Liver (tissue), 9 donors: ENCODE measurements around the gene BPIFB3. TPM values are rescaled to one million over a fixed set of nuclear protein-coding genes. Genes with fewer than 3 reads are reported as not detected.

Source experiments
- DNase-seq: peaks from one replicate; pipeline ENCODE4 v3.0.0-alpha.2; 2017; ENCODE audit warnings: low spot score
- H3K27ac ChIP-seq, 2 donors: one replicate each; pipeline ENCODE4 v1.7.0; 2013; ENCODE audit warnings: inconsistent platforms in 2 of 2, low read length in 2 of 2, control low read depth in 1 of 2, low read depth in 1 of 2, mild to moderate bottlenecking in 1 of 2
- H3K27me3 ChIP-seq, 4 donors: one replicate each; pipeline versions ENCODE4 v1.6.1 to v1.7.0; 2013; ENCODE audit warnings: low read length in 3 of 4, inconsistent platforms in 1 of 4, mild to moderate bottlenecking in 1 of 4, moderate library complexity in 1 of 4; ENCODE audit not compliant: control insufficient read depth in 4 of 4, insufficient read depth in 4 of 4
- H3K36me3 ChIP-seq, 4 donors: one replicate each; pipeline versions ENCODE4 v1.6.1 to v1.7.0; 2013; ENCODE audit warnings: low read length in 3 of 4, mild to moderate bottlenecking in 3 of 4, low read depth in 1 of 4, moderate library complexity in 1 of 4; ENCODE audit not compliant: control insufficient read depth in 4 of 4, insufficient read depth in 3 of 4
- H3K4me1 ChIP-seq, 4 donors: one replicate each; pipeline versions ENCODE4 v1.6.1 to v1.7.0; 2013; ENCODE audit warnings: low read length in 3 of 4, mild to moderate bottlenecking in 3 of 4, moderate library complexity in 1 of 4; ENCODE audit not compliant: control insufficient read depth in 4 of 4, insufficient read depth in 4 of 4
- H3K4me3 ChIP-seq, 3 donors: one replicate each; pipeline versions ENCODE4 v1.6.1 to v1.7.0; 2013; ENCODE audit warnings: low read length in 3 of 3, control low read depth in 1 of 3, low read depth in 1 of 3, mild to moderate bottlenecking in 1 of 3
- H3K9ac ChIP-seq, 2 donors: one replicate each; pipeline ENCODE4 v1.7.0; 2013; ENCODE audit warnings: low read length in 2 of 2, mild to moderate bottlenecking in 2 of 2, moderate library complexity in 2 of 2, control low read depth in 1 of 2, low read depth in 1 of 2
- H3K9me3 ChIP-seq, 4 donors: one replicate each; pipeline versions ENCODE4 v1.6.1 to v1.7.0; 2013; ENCODE audit warnings: low read length in 3 of 4; ENCODE audit not compliant: control insufficient read depth in 4 of 4
- EGR1 ChIP-seq, 2 donors: IDR thresholded peaks; 2 replicates each; pipeline ENCODE4 v1.6.1; 2016 to 2018; ENCODE audit warnings: antibody characterized with exemption in 2 of 2, low read depth in 2 of 2
- FOXA1 ChIP-seq: IDR thresholded peaks from 2 replicates; pipeline ENCODE4 v1.6.1; 2016; ENCODE audit warnings: antibody characterized with exemption
- GABPA ChIP-seq, 2 donors: IDR thresholded peaks in 1 of 2; conservative IDR thresholded peaks in 1 of 2; 2 replicates each; pipeline ENCODE4 v1.6.1; 2016; ENCODE audit warnings: antibody characterized with exemption in 2 of 2, mild to moderate bottlenecking in 1 of 2, moderate library complexity in 1 of 2
- HNF4A ChIP-seq, 2 donors: conservative IDR thresholded peaks; 2 replicates each; pipeline ENCODE4 v1.6.1; 2016; ENCODE audit warnings: antibody characterized with exemption in 2 of 2, mild to moderate bottlenecking in 2 of 2
- HNF4G ChIP-seq: IDR thresholded peaks from 2 replicates; pipeline ENCODE4 v1.6.1; 2016; ENCODE audit warnings: antibody characterized with exemption
- JUND ChIP-seq, 2 donors: IDR thresholded peaks; 2 replicates each; pipeline ENCODE4 v1.6.1; 2016; ENCODE audit warnings: antibody characterized with exemption in 2 of 2
- NR2F2 ChIP-seq: IDR thresholded peaks from 2 replicates; pipeline ENCODE4 v1.6.1; 2016; ENCODE audit warnings: antibody characterized with exemption
- RXRA ChIP-seq, 2 donors: IDR thresholded peaks; 2 replicates each; pipeline ENCODE4 v1.6.1; 2017 to 2018; ENCODE audit warnings: antibody characterized with exemption in 2 of 2, mild to moderate bottlenecking in 1 of 2
- SP1 ChIP-seq: IDR thresholded peaks from 2 replicates; pipeline ENCODE4 v1.6.1; 2018; ENCODE audit warnings: antibody characterized with exemption, mild to moderate bottlenecking
- TAF1 ChIP-seq: conservative IDR thresholded peaks from 2 replicates; pipeline ENCODE4 v1.6.1; 2016; ENCODE audit warnings: antibody characterized with exemption, mild to moderate bottlenecking
- WGBS: extraction: QIAGEN DNeasy Blood & Tissue Kit; methylation state at CpG from one replicate; pipeline ENCODE4 v1.1.7; 2013; 5-methylcytosine and 5-hydroxymethylcytosine counted together
- polyA plus RNA-seq, 2 donors: library from polyadenylated mRNA; stranded (reverse) in 1 of 2; unstranded in 1 of 2; fragments of 200-250 nt in 1 of 2; fragments of >200 nt in 1 of 2; fragmentation: Nextera tagmentation in 1 of 2; extraction: Ambion mirVana in 1 of 2; gene quantifications; one replicate each; pipeline versions ENCODE4 v1.2.1 to v1.2.3, GENCODE V29; 2013 to 2015
- total RNA-seq, 2 donors: library from RNA; depleted of rRNA; stranded (reverse); fragments of >200 nt; gene quantifications; one replicate each; pipeline ENCODE4 v1.2.3, GENCODE V29; 2014
- TF ChIP-seq, protein P1 (sequence below): IDR thresholded peaks from 2 replicates; pipeline ENCODE4 v1.6.1; 2016; ENCODE audit warnings: antibody characterized with exemption
- TF ChIP-seq, protein P2 (sequence below): IDR thresholded peaks from 2 replicates; pipeline ENCODE4 v1.6.1; 2016; ENCODE audit warnings: antibody characterized with exemption, mild to moderate bottlenecking
- TF ChIP-seq, protein P3 (sequence below): fragments of 150-350 bp; IDR thresholded peaks from 2 replicates; pipeline ENCODE4 v1.5.1; 2017; ENCODE audit warnings: improper control_type of control experiment, low read depth, low read length; ENCODE audit not compliant: missing input control
- TF ChIP-seq, protein P4 (sequence below): IDR thresholded peaks from 2 replicates; pipeline ENCODE4 v1.6.1; 2016; ENCODE audit warnings: antibody characterized with exemption
- donor health status: healthy.
- donor health status: healthy.
- donor health status: healthy.
- donor health status: healthy.
- donor health status: healthy.

The BPIFB3 gene
- total and polyA plus RNA-seq, 4 donors: not detected

- DNase-seq: no peak
- H3K27ac ChIP-seq: no peak overlapping the region
- WGBS: 31% methylated on average over 5 of the region's 5 CpGs
- no peak overlapping the region for H3K4me3 ChIP-seq
- no peak for TF ChIP-seq GABPA (IDR thresholded peaks at IDR 0.05 in 1 of 2, conservative IDR thresholded peaks at IDR 0.05 in 1 of 2)
- no peak for TF ChIP-seq NR2F2
- TF ChIP-seq EGR1 (IDR thresholded peaks at IDR 0.05; ENCODE audit: low read depth in 2 of 2): no peak
- TF ChIP-seq, protein P1, sequence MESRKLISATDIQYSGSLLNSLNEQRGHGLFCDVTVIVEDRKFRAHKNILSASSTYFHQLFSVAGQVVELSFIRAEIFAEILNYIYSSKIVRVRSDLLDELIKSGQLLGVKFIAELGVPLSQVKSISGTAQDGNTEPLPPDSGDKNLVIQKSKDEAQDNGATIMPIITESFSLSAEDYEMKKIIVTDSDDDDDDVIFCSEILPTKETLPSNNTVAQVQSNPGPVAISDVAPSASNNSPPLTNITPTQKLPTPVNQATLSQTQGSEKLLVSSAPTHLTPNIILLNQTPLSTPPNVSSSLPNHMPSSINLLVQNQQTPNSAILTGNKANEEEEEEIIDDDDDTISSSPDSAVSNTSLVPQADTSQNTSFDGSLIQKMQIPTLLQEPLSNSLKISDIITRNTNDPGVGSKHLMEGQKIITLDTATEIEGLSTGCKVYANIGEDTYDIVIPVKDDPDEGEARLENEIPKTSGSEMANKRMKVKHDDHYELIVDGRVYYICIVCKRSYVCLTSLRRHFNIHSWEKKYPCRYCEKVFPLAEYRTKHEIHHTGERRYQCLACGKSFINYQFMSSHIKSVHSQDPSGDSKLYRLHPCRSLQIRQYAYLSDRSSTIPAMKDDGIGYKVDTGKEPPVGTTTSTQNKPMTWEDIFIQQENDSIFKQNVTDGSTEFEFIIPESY: no peak
- no peak for TF ChIP-seq FOXA1
- no peak for TF ChIP-seq TAF1
- TF ChIP-seq SP1: no peak
- TF ChIP-seq, protein P2, sequence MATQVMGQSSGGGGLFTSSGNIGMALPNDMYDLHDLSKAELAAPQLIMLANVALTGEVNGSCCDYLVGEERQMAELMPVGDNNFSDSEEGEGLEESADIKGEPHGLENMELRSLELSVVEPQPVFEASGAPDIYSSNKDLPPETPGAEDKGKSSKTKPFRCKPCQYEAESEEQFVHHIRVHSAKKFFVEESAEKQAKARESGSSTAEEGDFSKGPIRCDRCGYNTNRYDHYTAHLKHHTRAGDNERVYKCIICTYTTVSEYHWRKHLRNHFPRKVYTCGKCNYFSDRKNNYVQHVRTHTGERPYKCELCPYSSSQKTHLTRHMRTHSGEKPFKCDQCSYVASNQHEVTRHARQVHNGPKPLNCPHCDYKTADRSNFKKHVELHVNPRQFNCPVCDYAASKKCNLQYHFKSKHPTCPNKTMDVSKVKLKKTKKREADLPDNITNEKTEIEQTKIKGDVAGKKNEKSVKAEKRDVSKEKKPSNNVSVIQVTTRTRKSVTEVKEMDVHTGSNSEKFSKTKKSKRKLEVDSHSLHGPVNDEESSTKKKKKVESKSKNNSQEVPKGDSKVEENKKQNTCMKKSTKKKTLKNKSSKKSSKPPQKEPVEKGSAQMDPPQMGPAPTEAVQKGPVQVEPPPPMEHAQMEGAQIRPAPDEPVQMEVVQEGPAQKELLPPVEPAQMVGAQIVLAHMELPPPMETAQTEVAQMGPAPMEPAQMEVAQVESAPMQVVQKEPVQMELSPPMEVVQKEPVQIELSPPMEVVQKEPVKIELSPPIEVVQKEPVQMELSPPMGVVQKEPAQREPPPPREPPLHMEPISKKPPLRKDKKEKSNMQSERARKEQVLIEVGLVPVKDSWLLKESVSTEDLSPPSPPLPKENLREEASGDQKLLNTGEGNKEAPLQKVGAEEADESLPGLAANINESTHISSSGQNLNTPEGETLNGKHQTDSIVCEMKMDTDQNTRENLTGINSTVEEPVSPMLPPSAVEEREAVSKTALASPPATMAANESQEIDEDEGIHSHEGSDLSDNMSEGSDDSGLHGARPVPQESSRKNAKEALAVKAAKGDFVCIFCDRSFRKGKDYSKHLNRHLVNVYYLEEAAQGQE: no peak
- TF ChIP-seq, protein P3, sequence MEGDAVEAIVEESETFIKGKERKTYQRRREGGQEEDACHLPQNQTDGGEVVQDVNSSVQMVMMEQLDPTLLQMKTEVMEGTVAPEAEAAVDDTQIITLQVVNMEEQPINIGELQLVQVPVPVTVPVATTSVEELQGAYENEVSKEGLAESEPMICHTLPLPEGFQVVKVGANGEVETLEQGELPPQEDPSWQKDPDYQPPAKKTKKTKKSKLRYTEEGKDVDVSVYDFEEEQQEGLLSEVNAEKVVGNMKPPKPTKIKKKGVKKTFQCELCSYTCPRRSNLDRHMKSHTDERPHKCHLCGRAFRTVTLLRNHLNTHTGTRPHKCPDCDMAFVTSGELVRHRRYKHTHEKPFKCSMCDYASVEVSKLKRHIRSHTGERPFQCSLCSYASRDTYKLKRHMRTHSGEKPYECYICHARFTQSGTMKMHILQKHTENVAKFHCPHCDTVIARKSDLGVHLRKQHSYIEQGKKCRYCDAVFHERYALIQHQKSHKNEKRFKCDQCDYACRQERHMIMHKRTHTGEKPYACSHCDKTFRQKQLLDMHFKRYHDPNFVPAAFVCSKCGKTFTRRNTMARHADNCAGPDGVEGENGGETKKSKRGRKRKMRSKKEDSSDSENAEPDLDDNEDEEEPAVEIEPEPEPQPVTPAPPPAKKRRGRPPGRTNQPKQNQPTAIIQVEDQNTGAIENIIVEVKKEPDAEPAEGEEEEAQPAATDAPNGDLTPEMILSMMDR: no peak
- TF ChIP-seq HNF4G: no peak
- TF ChIP-seq, protein P4, sequence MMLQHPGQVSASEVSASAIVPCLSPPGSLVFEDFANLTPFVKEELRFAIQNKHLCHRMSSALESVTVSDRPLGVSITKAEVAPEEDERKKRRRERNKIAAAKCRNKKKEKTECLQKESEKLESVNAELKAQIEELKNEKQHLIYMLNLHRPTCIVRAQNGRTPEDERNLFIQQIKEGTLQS: no peak
- TF ChIP-seq JUND (IDR thresholded peaks at IDR 0.05): no peak
- no peak for TF ChIP-seq HNF4A (conservative IDR thresholded peaks at IDR 0.05)
- no peak for TF ChIP-seq RXRA (IDR thresholded peaks at IDR 0.05)
- no peaks in the 10 kb centered on the region for H3K36me3 ChIP-seq
- H3K9me3 ChIP-seq: peaks cover 0 to 2% (median 0%) of the 10 kb centered on the region in 4 donors
- H3K4me1 ChIP-seq: peaks cover 0 to 7% (median 1%) of the 10 kb centered on the region in 4 donors
- peaks cover 0 to 2% (median 0%) of the 10 kb centered on the region in 4 donors for H3K27me3 ChIP-seq
- no peak overlapping the region for H3K9ac ChIP-seq
Observed at GRCh38 chr20:33010133-33010504, 43.6 kb upstream of the BPIFB3 start.

DNA sequence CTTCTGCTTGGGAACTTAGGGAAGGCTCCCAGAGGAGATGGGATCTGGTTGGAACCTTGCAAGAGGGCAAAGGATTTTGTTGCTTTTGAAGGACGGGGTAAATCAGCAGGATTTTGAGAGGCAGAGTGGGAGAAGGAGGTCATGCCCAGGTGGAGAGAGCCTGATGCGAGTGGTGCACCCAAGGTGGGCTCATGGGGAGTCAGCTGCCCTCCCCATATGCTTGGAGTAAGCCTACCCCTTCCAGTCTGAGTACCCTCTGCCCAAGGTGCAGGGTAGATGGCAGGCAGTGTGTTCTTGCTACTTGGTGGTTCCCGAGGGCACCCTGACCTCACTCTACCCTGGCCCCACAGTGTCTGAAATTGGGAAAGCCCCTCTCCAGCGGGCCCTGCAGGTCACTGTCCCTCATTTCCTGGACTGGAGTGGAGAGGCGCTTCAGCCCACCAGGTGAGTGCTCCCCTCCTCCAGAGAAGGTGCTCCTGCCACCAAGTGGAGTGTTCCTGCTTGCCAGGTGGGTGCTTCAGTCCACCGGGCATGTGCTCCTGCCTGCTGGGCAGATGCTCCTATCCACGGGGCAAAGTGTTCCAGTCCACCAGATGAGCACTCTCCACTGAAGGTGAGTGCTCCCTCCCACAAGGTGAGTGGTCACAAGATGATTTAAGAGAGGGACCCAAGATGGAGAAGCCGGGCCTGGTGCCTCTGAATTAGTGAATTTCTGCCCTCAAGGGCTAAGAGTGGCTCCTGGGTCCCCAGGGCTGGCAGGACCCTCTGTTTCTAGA lies 42.8 kb upstream of the BPIFB3 start:
- Histone ChIP-seq H3K9me3 (no peaks in the 10 kb centered on the region), H3K4me3 (no peak overlapping the region), H3K27ac (no peak overlapping the region), H3K9ac (no peak overlapping the region), H3K4me1 (peaks cover 0 to 7% (median 1%) of the 10 kb centered on the region in 4 donors), H3K36me3 (no peaks in the 10 kb centered on the region), H3K27me3 (peaks cover 0 to 2% (median 0%) of the 10 kb centered on the region in 4 donors)
- no peak for DNase-seq
- WGBS: 89% methylated on average over 8 of the region's 8 CpGs
- TF ChIP-seq JUND (IDR thresholded peaks at IDR 0.05) (no peak), RXRA (IDR thresholded peaks at IDR 0.05) (no peak), TAF1 (no peak)
